Anterior cingulate cortex (tissue), 58 donors: ENCODE measurements around the gene TRERF1.
"Not testable (repeated sequence)": the region's sequence is repeated elsewhere in the genome, so short reads cannot be mapped to it uniquely, and the experiment has no call there.

Experiments
- DNase-seq, 58 donors: peaks; one replicate each; lab custom pipeline; 2025; lab: John Stamatoyannopoulos, UW

Gene TRERF1

DNA sequence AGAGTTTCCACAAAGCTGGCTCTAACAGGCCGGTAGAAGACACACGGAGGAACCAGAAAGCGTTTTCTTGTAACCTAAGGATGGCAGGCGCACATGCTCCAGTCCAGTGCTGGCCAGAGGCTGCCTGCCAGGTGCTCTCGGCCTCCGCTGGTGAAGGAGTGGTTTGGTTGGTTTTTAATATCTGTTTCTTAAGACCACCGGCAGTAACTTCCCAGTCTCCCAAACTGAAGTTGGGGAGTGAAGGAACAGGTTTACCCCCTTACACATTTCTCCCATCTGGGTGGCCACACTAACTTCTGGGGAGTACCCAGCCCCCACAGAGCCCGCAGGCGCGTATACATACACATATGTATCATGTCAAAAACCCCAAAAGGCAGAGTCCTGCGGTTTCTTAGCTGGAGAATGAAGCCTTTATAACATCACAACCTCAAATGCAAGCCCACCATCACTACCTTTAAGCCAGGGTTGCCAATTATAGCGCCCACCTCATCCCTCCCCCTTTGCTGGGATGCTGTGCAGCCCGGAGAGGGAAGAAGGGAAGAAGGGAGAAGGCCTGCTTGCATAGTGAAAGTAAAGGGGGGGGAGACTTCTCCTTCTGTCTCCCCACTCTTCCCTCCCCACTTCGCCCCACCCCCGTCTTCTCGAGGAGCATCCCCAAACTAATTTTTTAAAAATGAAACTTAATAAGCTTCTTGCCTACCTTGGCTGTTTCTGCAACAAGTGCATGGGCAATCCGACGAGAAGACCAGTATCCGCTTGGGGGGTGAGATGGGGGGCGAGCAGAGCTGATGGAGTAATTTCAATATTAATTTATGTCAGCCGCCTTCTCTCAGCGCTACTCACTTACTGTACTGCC lies 1.0 kb downstream of the TRERF1 start:
- DNase-seq: peak in 2 of 58 donors; percentile 24 to 31

DNA sequence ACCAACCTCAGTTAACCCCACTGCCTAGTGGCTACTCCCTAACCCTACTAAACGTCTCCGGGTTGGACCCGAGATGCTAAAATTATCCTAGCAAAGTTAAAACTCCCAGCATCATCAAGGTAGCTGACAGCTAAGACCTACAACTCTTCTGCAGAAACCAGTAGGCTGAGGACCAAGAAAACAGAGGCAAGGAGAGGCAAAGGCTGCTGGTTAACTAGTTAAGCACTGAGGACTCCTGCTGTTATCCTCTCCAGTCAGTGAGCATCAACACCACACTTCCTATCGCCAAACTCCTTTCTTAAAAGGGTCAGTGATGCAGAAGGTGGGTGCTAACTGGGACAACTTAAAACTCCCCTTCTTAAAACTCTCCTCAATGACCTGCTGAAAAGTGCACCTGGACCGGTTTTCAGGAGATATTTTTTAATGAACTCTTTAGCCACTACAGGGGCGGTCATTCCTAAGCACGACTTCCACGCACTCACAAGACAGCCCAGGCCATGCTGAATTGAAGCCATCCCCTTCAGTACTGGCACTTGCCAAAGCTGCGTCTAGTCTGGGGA lies 1.7 kb downstream of the TRERF1 start:
- no peak for DNase-seq

DNA sequence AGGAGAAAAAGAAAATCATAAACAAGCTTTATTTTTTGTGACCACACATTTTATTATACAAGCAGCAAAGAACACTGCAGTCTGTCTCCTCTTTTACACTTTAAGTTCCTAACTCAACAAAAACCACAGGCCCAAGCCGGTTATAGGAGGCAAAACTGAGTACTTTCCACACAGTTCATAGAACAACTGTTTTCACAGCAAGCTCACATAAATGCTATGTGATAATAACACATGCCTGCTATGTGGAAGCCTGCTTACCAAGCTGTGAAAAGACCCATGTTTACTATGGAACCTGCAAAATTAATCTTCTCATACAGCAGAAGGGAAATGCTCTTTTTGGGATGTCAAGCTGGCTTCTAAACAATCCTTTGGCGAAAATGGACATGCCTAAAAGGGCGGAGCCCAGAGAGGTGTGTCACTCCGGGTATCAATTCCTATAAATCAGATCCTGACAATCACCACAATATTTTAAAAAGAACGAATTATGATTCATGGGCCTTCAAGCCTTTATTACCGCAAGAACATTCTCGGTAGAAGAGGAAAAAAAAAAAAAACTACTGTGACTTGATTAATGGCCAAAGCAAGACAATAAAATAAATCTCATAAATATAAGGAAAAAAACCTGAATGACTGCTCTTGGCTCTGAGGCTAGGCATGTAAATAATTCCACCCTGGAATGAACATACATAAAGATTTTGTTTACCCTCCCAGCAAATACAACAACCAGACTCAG lies 2.6 kb downstream of the TRERF1 start:
- DNase-seq: no peak

DNA sequence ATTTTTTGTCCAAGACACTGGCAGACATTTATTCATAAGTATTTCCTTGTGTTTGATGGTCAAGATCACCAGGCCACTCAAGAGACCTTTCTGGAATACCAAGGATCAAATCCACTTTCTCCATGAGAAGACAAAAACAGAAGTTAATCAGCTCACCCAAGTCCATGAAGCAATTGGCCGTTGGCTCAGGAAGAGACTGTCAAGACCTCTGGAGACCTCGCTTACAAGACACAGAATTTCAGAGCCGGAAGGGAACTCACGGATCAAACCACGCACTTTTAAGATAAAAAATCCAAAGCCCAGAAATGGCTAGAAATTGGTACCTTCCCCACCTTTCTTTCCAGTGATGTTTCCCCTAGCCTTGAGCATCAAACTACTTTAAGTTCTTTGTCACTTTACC lies 3.3 kb downstream of the TRERF1 start:
- no peak for DNase-seq

DNA sequence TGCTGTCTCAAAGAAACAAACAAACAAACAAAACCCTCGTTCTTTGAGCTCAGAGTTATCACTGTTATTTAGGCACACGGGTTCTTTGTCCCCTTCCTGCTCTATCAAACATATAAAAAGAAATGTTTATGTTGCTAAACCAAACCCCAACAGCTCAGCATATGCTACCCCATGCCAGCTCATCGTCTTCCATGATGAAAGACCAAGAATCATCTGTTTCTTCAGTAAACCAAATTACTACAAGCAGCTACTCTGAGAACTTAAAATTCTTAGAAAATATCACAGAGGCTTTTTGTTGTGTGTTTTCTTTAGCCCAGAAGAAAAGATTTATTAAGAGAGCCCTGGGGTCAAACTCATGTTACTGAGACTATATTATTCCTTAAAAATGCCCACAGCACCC lies 4.7 kb downstream of the TRERF1 start:
- no peak for DNase-seq

DNA sequence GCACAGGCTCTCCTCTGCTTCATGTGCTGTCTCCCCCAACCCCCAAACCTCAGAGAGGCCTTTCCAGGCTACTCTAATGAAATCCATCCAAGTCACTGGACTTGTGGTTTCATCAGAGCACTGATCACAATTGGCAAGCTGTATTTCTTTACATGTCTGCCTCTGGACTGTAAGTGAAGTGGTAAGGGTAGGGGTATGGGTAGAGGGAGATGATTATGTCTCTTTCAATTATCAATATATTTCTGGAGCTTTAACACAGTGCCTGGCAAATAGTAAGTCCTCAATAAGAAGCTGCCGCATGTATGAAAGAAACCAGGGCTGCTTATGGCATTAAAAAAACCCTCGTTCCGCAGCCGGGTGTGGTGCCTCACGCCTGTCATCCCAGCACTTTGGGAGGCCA lies 5.4 kb downstream of the TRERF1 start:
- no peak for DNase-seq

DNA sequence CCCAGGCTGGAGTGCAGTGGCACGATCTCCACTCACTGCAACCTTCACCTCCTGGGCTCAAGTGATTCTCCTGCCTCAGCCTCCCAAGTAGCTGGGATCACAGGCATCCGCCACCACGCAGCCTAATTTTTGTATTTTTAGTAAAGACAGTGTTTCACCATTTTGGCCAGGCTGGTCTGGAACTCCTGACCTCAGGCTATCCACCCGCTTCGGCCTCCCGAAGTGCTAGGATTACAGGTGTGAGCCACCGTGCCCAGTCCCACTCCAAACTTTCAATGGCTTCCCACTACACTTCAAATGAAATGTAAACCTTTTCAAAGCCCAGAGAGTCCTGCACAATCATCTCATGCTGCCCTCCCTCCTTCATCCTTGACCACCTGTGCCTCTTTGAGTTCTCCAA lies 5.8 kb downstream of the TRERF1 start:
- DNase-seq: not testable (repeated sequence)

DNA sequence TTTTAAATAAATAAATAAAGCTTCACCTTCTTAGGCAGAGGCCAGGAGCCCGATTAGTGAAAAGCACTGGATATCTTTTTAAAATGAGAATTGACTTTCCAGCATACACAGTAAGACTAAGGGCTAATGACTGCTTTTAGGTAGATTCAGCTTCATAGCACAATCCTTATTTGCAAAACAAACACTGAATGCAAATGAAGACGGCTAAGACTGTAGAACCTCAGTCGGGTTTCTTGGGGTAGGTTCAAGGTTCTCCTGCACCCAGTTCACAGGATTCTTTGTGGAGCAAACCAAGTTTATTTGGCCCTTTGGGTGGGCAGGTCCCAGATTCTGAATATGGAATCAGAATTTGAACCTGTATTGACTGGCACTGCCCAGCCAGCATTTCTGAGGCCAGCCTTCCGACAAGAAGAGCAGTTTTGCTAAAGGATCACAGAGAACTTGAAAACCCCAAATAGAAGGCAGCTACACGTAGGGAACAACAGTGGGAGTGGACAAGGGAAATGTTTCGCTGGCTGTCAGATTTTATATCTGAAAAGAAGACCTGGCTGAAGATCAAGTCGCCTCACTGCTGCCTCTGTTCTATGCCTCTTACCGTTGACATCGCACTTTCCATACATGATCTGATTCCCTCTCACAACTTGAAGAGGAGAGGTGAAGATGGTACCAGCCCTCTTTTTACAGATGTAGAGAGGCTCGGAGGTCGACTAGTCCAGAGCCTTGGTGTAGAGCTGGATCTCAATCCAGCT lies 8.2 kb downstream of the TRERF1 start:
- DNase-seq: no peak

DNA sequence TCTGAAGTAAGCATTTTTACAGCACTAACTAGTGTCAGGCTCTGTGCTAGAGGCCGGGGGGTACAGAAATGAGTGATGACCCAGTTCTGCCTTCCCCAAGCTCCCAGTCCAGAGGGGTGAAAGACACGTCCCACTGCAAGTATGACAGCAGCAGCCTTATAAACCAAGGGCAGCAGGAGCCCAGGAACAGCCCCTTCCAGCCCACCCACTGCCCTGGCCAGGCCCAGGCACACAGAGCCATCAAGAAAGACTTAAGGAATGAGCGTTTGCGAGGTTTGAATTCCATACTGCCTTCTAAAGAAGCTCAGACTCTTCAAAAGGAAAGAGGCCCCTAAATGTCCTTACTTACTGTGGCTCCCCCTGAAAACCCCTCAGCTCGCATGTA lies 10.0 kb downstream of the TRERF1 start:
- no peak for DNase-seq

DNA sequence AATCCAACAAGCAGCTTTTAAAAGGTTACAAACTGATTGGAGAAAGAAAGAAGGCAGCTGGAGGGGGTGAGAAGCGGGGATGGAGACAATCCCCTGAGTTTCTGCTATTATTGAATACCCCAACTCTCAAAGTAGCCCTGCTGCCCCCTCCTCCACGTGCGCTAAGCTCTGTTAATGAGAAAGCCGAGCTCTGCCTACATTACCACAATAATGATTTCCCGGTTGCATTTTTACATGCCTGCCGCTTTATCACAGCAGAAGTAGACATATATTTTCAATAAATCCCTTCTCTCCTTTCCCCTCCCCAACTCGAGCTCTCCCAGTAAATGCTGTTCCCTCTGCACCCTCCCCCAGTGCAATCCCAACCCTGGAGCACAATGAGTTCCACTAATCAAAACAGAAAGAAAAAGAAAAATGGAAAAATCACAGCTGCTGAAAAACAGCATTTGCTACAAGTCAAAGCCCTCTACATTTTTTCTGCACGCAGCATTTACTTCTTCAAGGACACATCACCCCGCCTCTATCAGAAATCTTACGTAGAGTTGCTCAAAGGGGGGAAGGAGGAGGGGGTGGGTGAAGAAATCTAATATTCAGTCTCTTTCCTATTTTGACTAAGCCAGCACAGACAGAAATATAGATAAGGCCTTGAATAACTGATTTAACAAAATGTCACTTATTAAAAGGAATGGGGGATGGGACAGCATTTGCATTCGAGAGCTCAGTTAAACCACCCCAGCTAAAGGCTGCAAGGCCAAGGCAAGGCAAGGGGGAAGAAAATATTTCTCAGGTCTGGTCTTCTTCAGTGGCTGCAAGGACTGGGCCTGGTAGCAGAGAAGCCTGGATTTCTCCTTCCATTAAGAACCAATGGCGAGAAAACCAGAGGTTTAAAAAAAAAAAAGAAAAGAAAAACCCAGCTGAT lies 10.7 kb downstream of the TRERF1 start:
- DNase-seq: no peak

DNA sequence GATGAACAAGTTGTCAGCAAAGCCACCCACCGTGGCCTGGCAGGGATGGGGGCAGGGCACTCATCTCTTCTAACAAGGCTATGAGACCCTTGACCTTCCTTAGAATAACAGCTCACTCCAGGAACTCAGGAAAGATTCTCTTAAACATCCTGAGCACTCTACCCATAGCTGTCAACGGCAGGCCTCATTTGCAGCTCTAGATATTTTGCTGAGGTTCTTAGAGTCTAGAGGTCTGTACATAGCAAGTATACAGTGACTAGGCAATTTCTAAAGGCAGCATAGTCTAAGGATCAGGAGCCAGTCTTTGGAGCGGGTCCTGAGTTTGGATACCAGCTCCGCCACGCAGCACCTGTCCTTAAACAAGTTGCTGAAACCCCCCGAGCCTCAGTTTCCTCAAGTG lies 11.7 kb downstream of the TRERF1 start:
- DNase-seq: no peak

DNA sequence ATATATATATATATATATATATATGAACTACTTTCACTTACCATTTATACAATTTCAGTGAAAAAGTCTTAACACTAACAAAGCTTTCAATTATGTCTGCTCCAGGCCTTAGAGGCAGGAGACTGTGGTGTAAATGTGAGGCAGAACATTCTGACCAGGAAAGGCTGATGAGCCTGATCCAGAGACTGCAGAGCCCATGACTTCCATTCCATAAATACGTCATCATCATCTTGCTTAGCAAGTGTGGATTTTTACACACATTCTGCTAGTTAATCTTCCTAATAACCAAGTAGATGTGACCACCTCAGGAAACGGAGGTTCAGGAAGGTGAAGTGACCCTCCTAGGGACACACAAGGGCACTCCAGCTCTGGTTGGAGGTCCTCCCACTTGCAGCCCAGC lies 14.9 kb downstream of the TRERF1 start:
- no peak for DNase-seq

DNA sequence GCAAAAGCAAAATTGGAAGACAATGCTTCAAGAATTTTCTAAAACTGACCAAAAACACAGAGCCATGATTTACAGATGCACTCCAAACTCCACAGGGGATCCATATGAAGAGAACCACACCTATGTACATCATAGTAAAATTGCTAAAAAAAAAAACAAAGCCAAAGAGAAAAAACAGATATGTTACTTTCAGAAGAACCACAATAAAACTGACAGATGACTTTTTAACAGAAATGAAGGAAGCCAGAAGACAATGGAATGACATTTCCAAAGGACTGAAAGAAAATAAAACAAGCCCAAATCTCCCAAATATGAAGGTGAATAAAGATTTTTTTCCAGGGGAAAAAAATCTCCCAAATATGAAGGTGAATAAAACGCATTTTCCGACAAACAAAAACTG lies 17.5 kb downstream of the TRERF1 start:
- DNase-seq: no peak

DNA sequence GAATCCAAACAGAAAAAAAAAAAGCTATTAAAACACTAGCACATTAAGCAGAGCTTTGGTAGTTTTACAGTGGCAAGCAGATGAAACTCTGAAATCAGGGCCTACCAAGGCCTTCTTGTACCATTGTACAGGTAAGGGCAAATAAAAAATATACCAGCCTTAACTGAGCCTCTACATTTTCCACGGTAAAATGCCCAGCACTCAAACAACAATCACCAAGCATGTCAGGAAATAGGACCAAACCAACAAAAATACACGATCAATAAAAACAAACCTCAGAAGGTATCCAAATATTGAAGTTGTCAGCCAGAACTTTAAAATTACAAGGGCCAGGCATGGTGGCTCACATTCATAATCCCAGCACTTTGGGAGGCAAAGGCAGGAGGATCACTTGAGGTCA lies 18.3 kb downstream of the TRERF1 start:
- no peak for DNase-seq

DNA sequence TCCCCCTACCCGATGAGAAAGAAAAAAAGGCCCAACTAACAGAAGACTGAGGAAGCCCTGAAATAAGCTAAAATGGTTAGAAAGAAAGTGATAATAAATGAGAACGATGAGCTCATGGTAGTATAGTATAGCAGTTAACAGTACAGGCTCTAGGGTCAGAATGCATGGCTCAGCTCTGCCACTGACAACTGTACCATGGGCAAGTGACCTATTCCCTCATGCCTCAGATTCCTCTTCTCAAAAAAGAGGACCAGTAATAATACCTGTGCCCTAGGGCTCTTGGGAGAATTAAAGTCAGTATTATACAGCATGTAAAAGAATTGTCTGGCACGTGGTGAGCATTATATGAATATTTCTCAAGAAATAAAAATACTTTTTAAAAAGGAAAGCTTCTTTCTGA lies 19.8 kb downstream of the TRERF1 start:
- no peak for DNase-seq

DNA sequence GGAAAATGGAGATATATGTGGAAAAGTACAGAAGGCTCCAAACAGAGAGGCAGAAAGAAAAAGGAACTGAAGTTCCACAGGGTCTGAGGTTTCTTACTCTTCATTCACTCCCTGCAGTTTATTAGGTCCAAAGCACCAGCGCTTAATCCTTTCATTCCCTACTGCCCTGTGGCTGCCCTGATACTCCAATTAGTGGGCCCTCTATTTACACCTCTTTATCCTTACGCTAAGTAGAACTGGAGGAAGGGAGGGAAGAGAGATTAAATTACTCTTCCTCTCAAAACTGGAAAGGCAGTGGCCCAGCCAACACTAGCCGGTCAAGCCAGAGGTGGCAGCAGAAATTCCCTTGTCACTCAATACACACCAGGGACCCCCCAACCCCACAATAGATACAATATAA lies 20.4 kb downstream of the TRERF1 start:
- DNase-seq: no peak

DNA sequence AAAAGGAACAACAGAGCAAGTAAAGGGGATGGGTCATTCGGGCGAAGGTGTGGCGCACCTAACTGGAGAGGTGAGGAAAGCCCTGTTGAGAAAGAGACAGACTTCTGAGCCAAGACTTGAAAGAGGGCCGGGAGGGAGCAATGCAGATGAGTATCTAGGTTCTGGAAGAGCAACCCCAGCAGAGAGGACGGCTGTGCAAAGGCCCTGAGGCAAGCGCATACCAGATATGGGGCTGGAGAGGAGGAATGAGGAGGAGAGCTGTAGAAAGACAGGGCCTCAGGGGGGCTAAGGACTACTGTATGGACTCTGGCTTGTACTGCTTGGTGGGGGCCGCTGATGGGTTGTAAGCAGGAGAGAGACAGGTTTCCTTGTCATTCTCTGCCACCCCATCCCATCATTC lies 21.9 kb downstream of the TRERF1 start:
- DNase-seq: no peak

DNA sequence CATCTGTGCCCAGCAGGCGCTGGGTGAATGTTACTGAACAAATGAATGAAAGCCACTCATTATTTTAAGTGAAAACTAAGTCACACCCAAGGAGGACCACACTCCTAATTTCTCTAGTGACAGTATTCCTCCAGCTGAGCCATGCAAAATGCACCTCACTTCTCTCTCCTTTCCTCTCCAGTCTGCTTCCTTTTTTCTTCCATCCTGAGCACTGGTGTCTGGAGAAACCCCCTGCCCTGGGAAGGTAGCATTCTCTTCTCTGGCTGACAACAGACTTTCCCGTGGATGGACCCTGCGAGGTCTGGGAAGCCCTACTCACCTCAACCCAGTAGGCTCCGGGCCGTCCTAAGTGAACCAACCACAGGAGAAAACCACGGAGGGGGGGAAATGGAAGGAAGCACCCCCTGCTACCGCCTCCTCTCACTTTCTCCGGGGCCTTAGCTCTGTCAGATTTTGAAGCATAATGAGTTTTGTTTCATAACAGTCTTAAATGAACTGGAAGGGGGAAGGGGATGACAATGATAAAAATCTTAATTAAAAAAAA lies 22.6 kb downstream of the TRERF1 start:
- DNase-seq: no peak

DNA sequence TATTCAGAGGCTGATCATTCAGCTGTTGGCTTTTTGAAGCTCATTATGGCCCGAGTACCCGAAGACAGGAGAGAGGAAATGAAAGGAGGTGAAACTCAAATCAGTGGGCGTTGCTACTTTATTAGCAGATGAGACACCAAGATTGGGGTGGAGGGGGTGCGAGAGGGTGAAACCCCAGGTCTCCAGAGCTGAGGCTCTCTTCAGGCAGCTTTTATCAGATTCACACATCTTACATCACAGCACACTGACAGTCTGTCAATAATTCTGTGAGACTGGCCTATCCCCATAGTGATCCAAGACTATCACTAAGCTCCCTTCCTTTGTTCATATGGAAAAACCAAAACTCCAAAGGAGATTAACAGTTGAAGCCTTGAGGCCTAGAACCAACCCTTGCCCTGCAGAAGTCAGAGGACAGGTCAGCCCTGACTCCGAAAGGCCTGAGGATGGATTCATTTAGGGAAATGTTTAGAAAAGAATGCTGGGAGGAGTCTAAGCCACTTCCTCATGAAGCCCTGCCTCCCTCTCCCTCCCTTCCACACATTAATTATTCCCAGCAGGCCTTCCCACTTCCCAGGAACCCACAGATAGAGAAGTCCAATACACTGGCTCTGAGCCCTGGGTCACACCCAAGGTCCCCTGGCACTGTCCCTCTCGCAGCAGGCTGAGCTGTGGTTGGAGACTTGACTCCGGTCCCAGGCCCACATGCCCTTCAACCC lies 23.2 kb downstream of the TRERF1 start:
- DNase-seq: peak in 1 of 58 donors; percentile 8
